HepG2 (cell line): Measurements from ENCODE around the gene TMEM131. TPM values are rescaled to one million over a fixed set of nuclear protein-coding genes. Genes with fewer than 3 reads are reported as not detected.

Source experiments
- ATAC-seq: fragments of 200-7000 bp; cut with Tn5 transposase; 3 replicates; pipeline ENCODE4 v1.9.1; 2020; ENCODE audit warnings: mild to moderate bottlenecking, moderate library complexity
- BruUV-seq: library from RNA; stranded (reverse); fragments of 400-500 nt; replicated peaks from 2 replicates; lab custom pipeline; 2021; lab: Mats Ljungman, UMichigan
- CTCF ChIA-PET: fragments of 300-600 bp; formaldehyde crosslinking; extraction: SDS; loops from one replicate; lab custom pipeline; 2021; ENCODE audit warnings: low total read pairs, inconsistent platforms, low intra/inter-chr PET ratio; lab: Yijun Ruan, JAX
- POLR2A ChIA-PET: fragments of 350-600 bp; sonication (Branson Sonifier 250); formaldehyde crosslinking; loops from one replicate; lab custom pipeline; 2020; ENCODE audit warnings: antibody characterized with exemption, inconsistent platforms; lab: Yijun Ruan, JAX
- DNase-seq: peaks from one replicate; pipeline ENCODE4 v3.0.0-alpha.2; 2015; ENCODE audit warnings: low spot score
- FAIRE-seq: peaks from 3 replicates; lab custom pipeline; 2011; peaks lifted over from hg19 to GRCh38; lab: Jason Lieb, UNC
- H2AFZ ChIP-seq: one replicate; pipeline ENCODE4 v1.6.1; 2011; ENCODE audit warnings: low read length, inconsistent platforms
- H3K27ac ChIP-seq: fragments of 300-600 bp; 3 replicates; pipeline ENCODE4 v1.8.0; 2011; ENCODE audit warnings: mixed run types, mild to moderate bottlenecking, mixed read lengths, low read length, inconsistent platforms; ENCODE audit not compliant: insufficient read depth; ENCODE audit errors: extremely low read length
- H3K27me3 ChIP-seq, 2 experiments: fragments of 200-600 bp in 1 of 2; 2 replicates in 1 of 2; 3 replicates in 1 of 2; pipeline versions ENCODE4 v1.6.0 to v1.8.0; 2011; ENCODE audit warnings: low read length in 2 of 2, mild to moderate bottlenecking in 2 of 2, moderate library complexity in 2 of 2, inconsistent platforms in 1 of 2; ENCODE audit not compliant: insufficient read depth in 2 of 2, control insufficient read depth in 1 of 2
- H3K36me3 ChIP-seq, 2 experiments: fragments of 200-600 bp in 1 of 2; replicated peaks in 1 of 2; 2 replicates in 1 of 2; 3 replicates in 1 of 2; pipeline versions ENCODE4 v1.5.1 to v1.8.0; 2011; ENCODE audit warnings: low read length in 2 of 2, inconsistent platforms in 1 of 2; ENCODE audit not compliant: insufficient read depth in 2 of 2, control insufficient read depth in 1 of 2
- H3K4me1 ChIP-seq: 2 replicates; pipeline ENCODE4 v1.5.1; 2012; ENCODE audit warnings: low read length, inconsistent platforms; ENCODE audit not compliant: insufficient read depth
- H3K4me2 ChIP-seq: 2 replicates; pipeline ENCODE4 v1.6.0; 2011; ENCODE audit warnings: low read depth, low read length, inconsistent platforms
- H3K4me3 ChIP-seq, 3 experiments: fragments of 200-600 bp in 1 of 3; sonication (generic), shearing (Covaris generic) in 1 of 3; replicated peaks in 1 of 3; 2 replicates each; pipeline ENCODE4 v1.5.1; 2011 to 2016; ENCODE audit warnings: low read length in 3 of 3, inconsistent platforms in 2 of 3, low read depth in 2 of 3, mild to moderate bottlenecking in 2 of 3, control low read depth in 1 of 3, mixed read lengths in 1 of 3; ENCODE audit not compliant: insufficient read depth in 1 of 3
- H3K79me2 ChIP-seq: one replicate; pipeline ENCODE4 v1.6.1; 2011; ENCODE audit warnings: low read length, inconsistent platforms; ENCODE audit not compliant: insufficient read depth
- H3K9ac ChIP-seq: 2 replicates; pipeline ENCODE4 v1.6.0; 2011; ENCODE audit warnings: mild to moderate bottlenecking, low read depth, low read length, inconsistent platforms; ENCODE audit not compliant: insufficient read depth
- H3K9me3 ChIP-seq: 2 replicates; pipeline ENCODE4 v1.5.1; 2012; ENCODE audit warnings: mild to moderate bottlenecking, low read length
- H4K20me1 ChIP-seq: 2 replicates; pipeline ENCODE4 v1.6.0; 2011; ENCODE audit warnings: inconsistent platforms, mild to moderate bottlenecking, low read length, moderate library complexity; ENCODE audit not compliant: insufficient read depth
- ATAD3A ChIP-seq: sonication (generic); formaldehyde crosslinking; IDR thresholded peaks from 2 replicates; pipeline ENCODE4 v1.4.0; 2020; ENCODE audit warnings: missing genetic modification reagents
- ATF6 ChIP-seq: sonication (generic); formaldehyde crosslinking; conservative IDR thresholded peaks from 2 replicates; pipeline ENCODE4 v1.4.0; 2020; ENCODE audit warnings: missing genetic modification reagents
- ATRX ChIP-seq: sonication (generic); formaldehyde crosslinking; IDR thresholded peaks from 2 replicates; pipeline ENCODE4 v1.4.0; 2020; ENCODE audit warnings: missing genetic modification reagents, borderline replicate concordance
- DNMT3B ChIP-seq: conservative IDR thresholded peaks from 2 replicates; pipeline ENCODE4 v1.6.1; 2016; ENCODE audit warnings: missing biosample characterization, control low read depth
- DR1 ChIP-seq: sonication (generic); formaldehyde crosslinking; IDR thresholded peaks from 2 replicates; pipeline ENCODE4 v1.8.0; 2021; ENCODE audit warnings: mild to moderate bottlenecking, missing genetic modification reagents, inconsistent platforms
- ESRRA ChIP-seq: sonication (generic); formaldehyde crosslinking; IDR thresholded peaks from 2 replicates; pipeline ENCODE4 v1.5.1; 2020; ENCODE audit warnings: mild to moderate bottlenecking, low read depth, missing genetic modification reagents
- MED13 ChIP-seq: sonication (generic); formaldehyde crosslinking; IDR thresholded peaks from 2 replicates; pipeline ENCODE4 v1.5.0; 2020; ENCODE audit warnings: missing genetic modification reagents
- MEF2D ChIP-seq: sonication (generic); formaldehyde crosslinking; IDR thresholded peaks from 2 replicates; pipeline ENCODE4 v1.5.1; 2020; ENCODE audit warnings: mild to moderate bottlenecking, missing genetic modification reagents
- POGZ ChIP-seq: sonication (generic); formaldehyde crosslinking; IDR thresholded peaks from 2 replicates; pipeline ENCODE4 v1.4.0; 2020; ENCODE audit warnings: mild to moderate bottlenecking, missing genetic modification reagents
- SPEN ChIP-seq: sonication (generic); formaldehyde crosslinking; IDR thresholded peaks from 2 replicates; pipeline ENCODE4 v1.5.1; 2020; ENCODE audit warnings: low read depth, mild to moderate bottlenecking, missing genetic modification reagents
- TFE3 ChIP-seq: IDR thresholded peaks from 2 replicates; pipeline ENCODE4 v1.6.1; 2016
- ZFP36L2 ChIP-seq: sonication (generic); formaldehyde crosslinking; IDR thresholded peaks from 2 replicates; pipeline ENCODE4 v1.4.0; 2020; ENCODE audit warnings: missing genetic modification reagents
- ZNF3 ChIP-seq: IDR thresholded peaks from 2 replicates; pipeline ENCODE4 v1.7.0; 2017; ENCODE audit warnings: inconsistent platforms
- ZNF337 ChIP-seq: sonication (generic); formaldehyde crosslinking; IDR thresholded peaks from 2 replicates; pipeline ENCODE4 v1.5.1; 2020; ENCODE audit warnings: missing genetic modification reagents, low read depth, mild to moderate bottlenecking, borderline replicate concordance
- ZNF414 ChIP-seq: sonication (generic); formaldehyde crosslinking; IDR thresholded peaks from 2 replicates; pipeline ENCODE4 v1.5.0; 2020; ENCODE audit warnings: missing genetic modification reagents
- ZNF432 ChIP-seq: sonication (generic); formaldehyde crosslinking; IDR thresholded peaks from 2 replicates; pipeline ENCODE4 v1.5.0; 2020; ENCODE audit warnings: missing genetic modification reagents, mild to moderate bottlenecking, borderline replicate concordance
- ZNF781 ChIP-seq: sonication (generic); formaldehyde crosslinking; IDR thresholded peaks from 2 replicates; pipeline ENCODE4 v1.5.1; 2020; ENCODE audit warnings: borderline replicate concordance, mild to moderate bottlenecking, missing genetic modification reagents; ENCODE audit errors: not compliant biosample characterization
- WGBS: methylation state at CpG from one replicate; pipeline ENCODE4 v1.1.6; 2017; ENCODE audit warnings: low lambda C conversion rate; 5-methylcytosine and 5-hydroxymethylcytosine counted together
- in situ Hi-C: cut with HindIII; loops from 2 replicates; pipeline ENCODE4 v1.10.0; 2017; ENCODE audit warnings: low pct_unique_long_range_greater_than_20kb; ENCODE audit not compliant: extremely low pct_ligation_motif_present
- intact Hi-C: fragments of 100-400 bp; cut with micrococcal nuclease; formaldehyde crosslinking; loops from one replicate; pipeline ENCODE4 v1.10.0; 2022; ENCODE audit not compliant: unreplicated experiment
- polyA plus RNA-seq, 8 experiments: library from polyadenylated mRNA; depleted of rRNA in 3 of 8; stranded (reverse) in 7 of 8; unstranded in 1 of 8; fragments of >200 nt; fragmentation: Illumina TruSeq in 4 of 8; extraction: Trizol in 4 of 8; gene quantifications; 2 replicates each; pipeline versions ENCODE4 v1.2.1 to v1.2.3, GENCODE V29; 2011 to 2016; ENCODE audit warnings: low read depth in 4 of 8, missing spikeins in 1 of 8, mixed read lengths in 1 of 8; ENCODE audit not compliant: insufficient read depth in 1 of 8
- total RNA-seq, 5 experiments: library from RNA; depleted of rRNA; stranded (reverse); fragments of >200 nt; fragmentation: Illumina TruSeq; extraction: Trizol; gene quantifications; 2 replicates each; pipeline ENCODE4 v1.2.3, GENCODE V29; 2016; ENCODE audit warnings: low read depth in 1 of 5

Gene TMEM131
- total and polyA plus RNA-seq, 2 of the 13 experiments (the other 11 are each of a cell fraction or from before 2014, with no cell fraction given), result 17.9 to 19.5 TPM

GRCh38 chr2:97706708-97707345, 288.9 kb downstream of the TMEM131 start:
- WGBS, result 53% methylated on average over 11 of the region's 11 CpGs
- ChIA-PET CTCF (no interaction called here), POLR2A (no interaction called here)
- Histone ChIP-seq H3K27ac (no peak overlapping the region), H3K4me2 (no peak overlapping the region), H3K9me3 (no peaks in the 10 kb centered on the region), H3K9ac (no peak overlapping the region), H3K4me1 (peaks cover 10% of the 10 kb centered on the region), H3K4me3 (no peak overlapping the region), H2AFZ (no peak overlapping the region), H3K27me3 (peaks cover 4 to 12% of the 10 kb centered on the region in 2 experiments; a peak in 4 of 5 replicates), H3K36me3 (no peaks in the 10 kb centered on the region), H4K20me1 (no peaks in the 10 kb centered on the region), H3K79me2 (no peaks in the 10 kb centered on the region)
- intact Hi-C loops, result no loop called here
- DNase-seq (no peak), FAIRE-seq (no peak), ATAC-seq (no peak)
- no TSS peak for BruUV-seq
- no peak for TF ChIP-seq ESRRA (CRISPR knock-in tag)
- TF ChIP-seq ZNF414 (CRISPR knock-in tag), result no peak
- no peak for TF ChIP-seq TFE3 (CRISPR knock-in tag)
- no peak for TF ChIP-seq ZFP36L2 (CRISPR knock-in tag)
- TF ChIP-seq ZNF781, result no peak
- TF ChIP-seq DR1 (CRISPR knock-in tag), result no peak
- no peak for TF ChIP-seq ZNF432
- TF ChIP-seq ATRX (CRISPR knock-in tag), result no peak
- no peak for TF ChIP-seq POGZ
- no peak for TF ChIP-seq ATF6 (CRISPR knock-in tag)
- TF ChIP-seq ZNF337 (CRISPR knock-in tag), result no peak
- no peak for TF ChIP-seq DNMT3B
- TF ChIP-seq MED13, result no peak
- TF ChIP-seq MEF2D (CRISPR knock-in tag), result no peak
- no peak for TF ChIP-seq ZNF3
- TF ChIP-seq ATAD3A (CRISPR knock-in tag), result no peak
- no peak for TF ChIP-seq SPEN (CRISPR knock-in tag)
- in situ Hi-C loops, result loop anchor here (10.0 kb wide), 1 partner anchor 678 kb away; no protein-coding TSS in a partner anchor
